GM19395 (cell line): Measurements from ENCODE around the gene PXDC1.
"Not testable (repeated sequence)": the region's sequence is repeated elsewhere in the genome, so short reads cannot be mapped to it uniquely, and the experiment has no call there.

ENCODE experiments used
- ATAC-seq: cut with Tn5 transposase; IDR thresholded peaks from one replicate; pipeline ENCODE4 v1.9.1; 2021; ENCODE audit warnings: mild to moderate bottlenecking, moderate library complexity; ENCODE audit not compliant: unreplicated experiment

Gene PXDC1

GRCh38 chr6:3737149-3737830, 14.2 kb downstream of the PXDC1 start:
- no peak for ATAC-seq

GRCh38 chr6:3735029-3735605, 16.4 kb downstream of the PXDC1 start:
- ATAC-seq: no peak

DNA sequence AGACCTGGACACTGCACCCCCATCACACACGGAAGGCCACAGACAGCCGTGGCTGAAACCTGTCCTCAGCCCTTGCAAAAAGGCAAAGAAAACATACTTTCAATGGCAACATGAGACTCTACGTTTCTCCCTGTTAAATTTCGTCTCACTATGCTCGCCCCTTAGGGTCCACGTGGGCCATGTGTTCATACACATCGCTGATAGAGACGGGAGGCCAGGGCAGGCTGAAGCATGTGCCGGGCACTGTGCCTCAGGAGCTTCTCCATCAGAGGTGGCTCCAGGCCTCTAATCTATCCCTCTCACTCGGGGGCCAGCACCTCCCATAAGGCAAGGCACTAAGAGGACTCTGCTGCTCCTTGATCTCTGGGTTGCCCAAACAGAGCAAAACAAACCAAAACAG, 17.5 kb downstream of the PXDC1 start:
- ATAC-seq: no peak

GRCh38 chr6:3733321-3733925, 18.1 kb downstream of the PXDC1 start:
- ATAC-seq: no peak

- no peak for ATAC-seq
Observed at GRCh38 chr6:3732345-3733141, 19.0 kb downstream of the PXDC1 start.

- ATAC-seq: no peak
Observed at GRCh38 chr6:3731700-3732099, 19.8 kb downstream of the PXDC1 start.

DNA sequence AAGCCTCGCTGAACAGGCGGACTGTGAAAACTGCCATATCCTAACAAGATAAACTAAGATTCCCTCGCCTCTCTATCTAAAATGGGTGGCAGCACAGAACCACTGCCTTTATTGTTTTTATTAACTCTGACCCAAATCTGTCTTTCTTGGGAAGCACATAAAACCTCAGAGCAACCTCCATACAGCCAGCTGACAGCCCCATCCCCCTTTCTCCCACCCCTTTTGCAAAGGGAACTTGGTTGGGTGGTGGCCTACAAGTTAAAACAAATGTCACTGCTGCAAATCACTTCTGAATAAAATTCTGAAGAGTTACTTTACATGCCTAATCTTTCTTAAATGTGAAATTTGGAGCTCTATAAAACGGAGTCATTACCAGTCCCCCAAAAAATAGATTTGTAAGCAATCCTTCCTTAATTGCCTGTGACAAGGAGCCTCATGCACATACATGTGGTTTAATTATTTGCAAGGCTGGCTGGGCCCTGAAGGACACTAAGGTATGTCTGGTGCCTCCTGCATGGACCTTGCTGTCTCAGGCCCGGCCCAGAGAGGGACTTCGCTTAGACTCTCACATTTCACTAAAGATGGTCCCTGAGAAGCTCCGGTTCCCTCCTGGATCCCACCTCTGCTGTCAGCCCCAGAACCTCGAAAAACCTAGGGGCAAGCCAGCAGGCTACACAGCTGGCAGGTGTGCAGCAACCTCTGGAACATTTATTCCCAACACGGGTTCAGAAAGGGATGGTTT, 21.7 kb downstream of the PXDC1 start:
- ATAC-seq: no peak

- no peak for ATAC-seq
Observed at GRCh38 chr6:3727593-3728108, 23.9 kb downstream of the PXDC1 start.

- ATAC-seq: no peak
Observed at GRCh38 chr6:3727036-3727435, 24.5 kb downstream of the PXDC1 start.

- no peak for ATAC-seq
Observed at GRCh38 chr6:3726421-3726820, 25.1 kb downstream of the PXDC1 start.

- ATAC-seq: no peak
Observed at GRCh38 chr6:3725145-3726047, 26.1 kb downstream of the PXDC1 start.

- no peak for ATAC-seq
Observed at GRCh38 chr6:3724451-3725144, 26.9 kb downstream of the PXDC1 start.

DNA sequence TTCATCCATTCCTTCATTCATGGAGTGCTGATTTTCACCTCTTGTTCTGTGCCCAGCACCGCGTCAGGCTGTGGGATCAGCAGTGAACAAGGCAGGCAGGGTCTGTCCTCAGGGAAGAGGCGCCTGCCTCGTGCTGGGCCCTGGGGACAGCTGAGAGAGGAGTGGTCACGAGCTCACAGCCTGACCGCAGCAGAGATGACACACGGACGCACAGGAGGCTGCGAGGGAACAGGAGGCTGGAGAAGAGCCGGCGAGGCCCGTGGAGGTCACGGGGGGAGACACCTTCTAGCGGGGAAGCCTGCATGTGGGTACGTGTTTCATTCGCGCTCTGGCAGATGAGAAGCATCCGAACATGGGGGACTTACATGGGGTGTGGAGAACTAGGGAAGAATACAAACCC, 27.5 kb downstream of the PXDC1 start:
- no peak for ATAC-seq

DNA sequence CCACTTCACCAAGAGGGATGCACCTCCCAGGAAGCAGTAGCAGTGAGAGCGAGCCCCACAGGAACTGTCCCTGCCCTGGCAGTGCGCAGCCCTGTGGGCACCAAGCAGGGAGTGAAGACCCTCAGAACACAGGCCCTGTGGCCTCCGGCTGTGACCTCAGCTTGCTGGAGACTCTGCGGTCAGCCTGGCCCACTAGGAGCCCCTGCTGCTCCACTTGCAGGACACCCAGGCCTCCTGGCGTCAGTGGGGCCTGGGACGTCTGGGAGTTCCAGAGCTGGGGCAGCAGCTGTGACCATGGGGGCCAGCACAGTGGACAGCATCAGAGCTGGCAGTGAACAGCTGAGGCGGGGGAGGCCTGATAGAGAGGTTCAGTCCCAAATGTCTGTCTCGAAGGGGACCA, 28.3 kb downstream of the PXDC1 start:
- ATAC-seq: no peak

DNA sequence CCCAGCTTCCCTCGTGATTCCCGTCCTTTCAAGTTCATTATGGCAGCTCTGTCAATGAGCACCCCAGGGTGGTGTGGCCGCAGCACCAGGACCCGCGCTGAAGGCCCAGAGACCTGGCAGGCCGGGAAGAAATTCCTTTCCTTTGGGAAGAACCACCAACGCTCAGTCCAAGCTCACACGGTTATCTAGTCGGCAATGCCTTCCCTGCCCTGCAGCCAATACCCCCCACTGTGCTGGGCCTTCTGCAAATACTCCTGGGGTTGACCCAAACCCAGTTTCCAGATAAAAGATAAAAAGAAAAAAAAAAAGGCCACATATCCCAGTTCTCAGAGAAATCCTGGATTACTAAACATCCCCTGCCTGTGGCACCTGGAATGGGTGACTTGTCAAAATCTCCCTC, 28.7 kb downstream of the PXDC1 start:
- ATAC-seq: no peak

GRCh38 chr6:3721810-3722621, 29.5 kb downstream of the PXDC1 start:
- ATAC-seq: no peak

DNA sequence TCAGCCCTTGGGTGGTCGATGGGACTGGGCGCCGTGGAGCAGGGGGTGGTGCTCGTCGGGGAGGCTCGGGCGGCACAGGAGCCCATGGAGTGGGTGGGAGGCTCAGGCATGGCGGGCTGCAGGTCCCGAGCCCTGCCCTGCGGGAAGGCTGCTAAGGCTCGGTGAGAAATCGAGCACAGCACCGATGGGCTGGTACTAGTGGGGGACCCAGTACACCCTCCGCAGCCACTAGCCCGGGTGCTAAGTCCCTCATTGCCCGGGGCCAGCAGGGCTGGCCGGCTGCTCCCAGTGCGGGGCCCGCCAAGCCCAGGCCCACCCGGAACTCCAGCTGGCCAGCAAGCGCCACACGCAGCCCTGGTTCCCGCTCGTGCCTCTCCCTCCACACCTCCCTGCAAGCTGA, 30.7 kb downstream of the PXDC1 start:
- ATAC-seq: not testable (repeated sequence)
